ENCODE data around the gene UBC. TPM values are rescaled to one million over a fixed set of nuclear protein-coding genes. Genes with fewer than 3 reads are reported as not detected.

UBC gene
- total RNA-seq, 1 donor from 2014 or later = 2,671 TPM

DNA sequence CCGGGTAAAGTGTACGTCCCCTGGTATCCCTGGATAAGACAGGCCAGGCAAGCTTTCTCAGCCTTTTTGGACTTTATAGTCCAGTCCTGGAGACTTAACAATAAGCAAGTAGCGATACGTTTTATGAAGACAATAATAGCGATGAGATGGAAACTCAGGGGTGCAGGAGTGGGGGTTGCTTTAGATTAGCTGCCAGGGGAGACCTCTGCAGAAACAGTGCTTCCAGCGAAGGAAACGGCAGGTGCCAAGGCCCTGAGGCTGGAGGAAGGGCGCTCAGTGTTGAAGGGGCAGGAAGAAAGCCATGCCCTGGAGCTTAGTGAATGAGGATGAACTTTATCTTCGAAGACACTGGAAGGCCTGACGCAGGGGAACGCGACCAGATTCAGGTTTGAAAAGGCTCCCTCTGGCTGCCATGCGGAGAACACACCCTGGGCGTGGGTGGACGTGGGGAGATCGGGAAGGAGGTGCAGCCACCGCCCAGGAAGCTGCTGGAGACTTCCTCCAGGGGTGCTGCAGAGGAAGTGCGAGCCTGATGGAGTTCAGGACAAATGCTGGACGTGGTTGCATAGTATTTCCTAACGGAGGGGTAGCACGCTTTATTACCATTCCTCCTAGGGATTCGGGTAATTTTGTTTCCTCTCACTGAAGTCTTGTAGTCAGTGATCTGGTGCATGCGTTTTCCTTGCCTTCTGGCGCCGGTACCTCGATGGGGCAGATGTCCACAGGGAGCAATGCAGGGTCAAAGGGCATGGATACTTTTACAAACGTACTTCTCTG, 26.1 kb upstream of the UBC start:
- H3K27ac ChIP-seq = peak overlapping the region; percentile 97
- peak in 1 of 2 donors; percentile 96 for DNase-seq (ENCODE audit: extremely low spot score in 2 of 2)
- intact Hi-C loops (cut with DNase I) = no loop called here
- no peaks in the 10 kb centered on the region for H3K27me3 ChIP-seq
- H3K4me3 ChIP-seq = peak overlapping the region; percentile 48 to 51
- H3K36me3 ChIP-seq = no peaks in the 10 kb centered on the region
- H3K4me1 ChIP-seq = peaks cover 22% of the 10 kb centered on the region
- H3K9me3 ChIP-seq = no peaks in the 10 kb centered on the region
- TF ChIP-seq POLR2A (IDR thresholded peaks at IDR 0.05) (no peak), POLR2AphosphoS5 (IDR thresholded peaks at IDR 0.05; ENCODE audit: insufficient read depth in 1 of 2, low read depth in 1 of 2) (peak; percentile 71 to 94)
- TF ChIP-seq, protein P1, sequence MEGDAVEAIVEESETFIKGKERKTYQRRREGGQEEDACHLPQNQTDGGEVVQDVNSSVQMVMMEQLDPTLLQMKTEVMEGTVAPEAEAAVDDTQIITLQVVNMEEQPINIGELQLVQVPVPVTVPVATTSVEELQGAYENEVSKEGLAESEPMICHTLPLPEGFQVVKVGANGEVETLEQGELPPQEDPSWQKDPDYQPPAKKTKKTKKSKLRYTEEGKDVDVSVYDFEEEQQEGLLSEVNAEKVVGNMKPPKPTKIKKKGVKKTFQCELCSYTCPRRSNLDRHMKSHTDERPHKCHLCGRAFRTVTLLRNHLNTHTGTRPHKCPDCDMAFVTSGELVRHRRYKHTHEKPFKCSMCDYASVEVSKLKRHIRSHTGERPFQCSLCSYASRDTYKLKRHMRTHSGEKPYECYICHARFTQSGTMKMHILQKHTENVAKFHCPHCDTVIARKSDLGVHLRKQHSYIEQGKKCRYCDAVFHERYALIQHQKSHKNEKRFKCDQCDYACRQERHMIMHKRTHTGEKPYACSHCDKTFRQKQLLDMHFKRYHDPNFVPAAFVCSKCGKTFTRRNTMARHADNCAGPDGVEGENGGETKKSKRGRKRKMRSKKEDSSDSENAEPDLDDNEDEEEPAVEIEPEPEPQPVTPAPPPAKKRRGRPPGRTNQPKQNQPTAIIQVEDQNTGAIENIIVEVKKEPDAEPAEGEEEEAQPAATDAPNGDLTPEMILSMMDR (IDR thresholded peaks at IDR 0.05) = peak; percentile 61 to 95 (median 75)

- intact Hi-C loops (cut with DNase I) = no loop called here
- peaks cover 22% of the 10 kb centered on the region for H3K4me1 ChIP-seq
- H3K27ac ChIP-seq = peak overlapping the region; percentile 97
- H3K27me3 ChIP-seq = no peaks in the 10 kb centered on the region
- no peaks in the 10 kb centered on the region for H3K9me3 ChIP-seq
- H3K36me3 ChIP-seq = no peaks in the 10 kb centered on the region
- no peak for DNase-seq (ENCODE audit: extremely low spot score in 2 of 2)
- no peak for TF ChIP-seq POLR2A (IDR thresholded peaks at IDR 0.05)
- no peak for TF ChIP-seq POLR2AphosphoS5 (IDR thresholded peaks at IDR 0.05; ENCODE audit: insufficient read depth in 1 of 2, low read depth in 1 of 2)
- TF ChIP-seq, protein P1 (IDR thresholded peaks at IDR 0.05) = no peak
- H3K4me3 ChIP-seq = peak overlapping the region; percentile 48 to 51
These were observed 25.6 kb upstream of the UBC start for GRCh38 chr12:124940143-124940392.

DNA sequence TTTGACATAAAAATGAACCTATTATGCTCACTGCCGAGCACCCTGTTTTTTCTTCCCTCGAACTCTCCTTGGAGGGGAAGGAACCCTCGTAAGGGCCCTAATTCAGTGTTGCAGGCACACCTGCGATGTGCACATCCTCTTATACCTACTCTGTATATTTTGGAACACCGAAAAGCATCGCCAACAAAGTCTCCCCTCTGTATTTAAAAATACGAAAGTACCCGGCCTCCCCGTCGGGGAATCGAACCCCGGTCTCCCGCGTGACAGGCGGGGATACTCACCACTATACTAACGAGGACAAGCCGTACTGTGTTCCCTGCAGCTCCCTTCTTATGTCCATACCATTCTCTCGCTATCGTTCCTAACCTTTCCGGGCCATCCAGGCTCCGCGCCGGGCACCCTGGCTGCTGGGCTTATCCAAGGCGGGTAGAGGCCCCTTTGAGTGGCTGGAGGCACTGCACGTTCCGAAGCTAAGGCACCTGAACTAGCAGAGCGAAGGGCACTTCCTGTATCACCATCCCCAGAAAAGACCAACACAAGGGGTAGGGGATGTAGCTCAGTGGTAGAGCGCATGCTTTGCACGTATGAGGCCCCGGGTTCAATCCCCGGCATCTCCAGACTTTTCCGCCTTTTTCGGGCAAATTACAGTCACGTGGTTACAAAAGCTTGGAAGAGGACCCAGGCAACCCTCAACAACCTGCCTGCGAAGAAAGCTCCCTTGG, 25.1 kb upstream of the UBC start:
- Histone ChIP-seq H3K27ac (peak overlapping the region; percentile 97), H3K4me1 (peaks cover 22% of the 10 kb centered on the region), H3K36me3 (no peaks in the 10 kb centered on the region), H3K27me3 (no peaks in the 10 kb centered on the region), H3K4me3 (peak overlapping the region; percentile 48 to 51), H3K9me3 (no peaks in the 10 kb centered on the region)
- intact Hi-C loops (cut with DNase I) = no loop called here
- peak; percentile 92 to 94 for TF ChIP-seq POLR2AphosphoS5 (IDR thresholded peaks at IDR 0.05; ENCODE audit: insufficient read depth in 1 of 2, low read depth in 1 of 2)
- TF ChIP-seq POLR2A (IDR thresholded peaks at IDR 0.05) = no peak
- DNase-seq (ENCODE audit: extremely low spot score in 2 of 2) = peak in 1 of 2 donors; percentile 98

DNA sequence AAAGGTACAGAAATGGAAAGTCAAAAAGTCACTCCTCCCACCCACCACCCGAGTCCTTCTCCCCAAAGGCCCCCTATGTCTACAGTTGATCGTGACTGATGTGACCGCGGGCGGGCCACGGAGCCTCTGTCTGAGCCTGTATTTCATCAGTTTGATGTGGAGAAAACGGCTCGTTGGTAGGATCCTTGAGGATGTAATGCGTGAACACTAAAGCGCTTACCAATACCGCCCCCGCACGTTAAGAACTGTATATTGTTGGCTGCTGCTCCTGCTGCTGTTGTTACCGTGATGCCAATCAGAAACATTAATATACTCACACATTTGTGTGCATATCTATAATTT, 24.6 kb upstream of the UBC start:
- TF ChIP-seq, protein P1 (IDR thresholded peaks at IDR 0.05) = no peak
- TF ChIP-seq POLR2AphosphoS5 (IDR thresholded peaks at IDR 0.05; ENCODE audit: insufficient read depth in 1 of 2, low read depth in 1 of 2) (no peak), POLR2A (IDR thresholded peaks at IDR 0.05) (no peak)
- peak overlapping the region; percentile 48 to 51 for H3K4me3 ChIP-seq
- no peaks in the 10 kb centered on the region for H3K27me3 ChIP-seq
- intact Hi-C loops (cut with DNase I) = no loop called here
- peaks cover 22% of the 10 kb centered on the region for H3K4me1 ChIP-seq
- DNase-seq (ENCODE audit: extremely low spot score in 2 of 2) = peak in 1 of 2 donors; percentile 89
- H3K9me3 ChIP-seq = no peaks in the 10 kb centered on the region
- peak overlapping the region; percentile 97 for H3K27ac ChIP-seq
- no peaks in the 10 kb centered on the region for H3K36me3 ChIP-seq

DNA sequence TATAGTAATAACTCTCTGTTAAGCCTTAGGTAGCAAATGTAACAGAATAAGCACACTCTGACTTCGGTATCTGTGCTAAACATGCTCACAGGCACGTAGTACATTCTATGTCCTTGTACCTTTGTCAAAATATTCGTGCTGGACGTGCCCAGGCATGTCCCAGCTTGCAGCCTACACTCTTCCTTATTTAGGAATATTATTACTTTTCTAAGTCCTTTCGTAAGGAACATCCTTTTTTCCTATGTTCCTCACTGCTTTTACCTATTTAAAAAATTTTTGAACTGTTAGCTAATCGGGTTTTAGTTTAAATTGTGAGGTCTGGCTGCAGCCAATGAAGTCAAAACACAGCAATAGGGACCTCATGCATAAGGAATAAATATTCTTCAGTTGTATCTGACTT, 24.1 kb upstream of the UBC start:
- H3K4me3 ChIP-seq = peak overlapping the region; percentile 48 to 51
- H3K36me3 ChIP-seq = no peaks in the 10 kb centered on the region
- H3K9me3 ChIP-seq = no peaks in the 10 kb centered on the region
- TF ChIP-seq POLR2AphosphoS5 (IDR thresholded peaks at IDR 0.05; ENCODE audit: insufficient read depth in 1 of 2, low read depth in 1 of 2) (peak in 1 of 2 donors; percentile 81), POLR2A (IDR thresholded peaks at IDR 0.05) (no peak)
- TF ChIP-seq, protein P1 (IDR thresholded peaks at IDR 0.05) = no peak
- peaks cover 22% of the 10 kb centered on the region for H3K4me1 ChIP-seq
- peak overlapping the region; percentile 97 for H3K27ac ChIP-seq
- intact Hi-C loops (cut with DNase I) = no loop called here
- peak in 1 of 2 donors; percentile 87 for DNase-seq (ENCODE audit: extremely low spot score in 2 of 2)
- H3K27me3 ChIP-seq = no peaks in the 10 kb centered on the region

Measured in vagina (tissue), 2 donors.